Measurements from ENCODE around the gene CHRND.

The CHRND gene

GRCh38 chr2:232525791-232526371, at the start of gene CHRND:
Gene CHRND (plus strand): TSS chr2:232526160. CDS start chr2:232526216, 56 bp downstream.
- DNase-seq (ENCODE audit: low read depth): no peak

DNA sequence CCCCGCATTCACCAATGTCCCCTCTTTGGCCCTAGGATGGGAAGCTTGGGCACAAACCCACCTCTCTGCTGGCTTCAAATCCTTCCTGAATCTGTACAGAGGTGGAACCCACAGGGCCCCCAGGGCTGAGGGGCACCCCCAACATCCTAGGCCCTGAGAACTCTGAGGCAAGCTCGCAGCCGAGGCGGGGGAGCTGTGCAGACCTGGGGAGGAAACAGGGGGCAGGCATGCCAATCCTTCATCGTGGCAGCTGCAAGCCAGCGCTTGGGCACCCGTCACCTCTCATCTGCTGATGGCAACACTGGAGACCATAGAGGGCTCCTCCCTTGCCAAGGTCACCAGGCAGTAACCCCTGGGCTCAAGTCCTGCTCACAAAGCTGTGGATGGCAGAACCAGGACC, 49.2 kb upstream of the CHRND start:
- DNase-seq (ENCODE audit: low read depth): no peak

- DNase-seq (ENCODE audit: low read depth): no peak
These were observed 48.0 kb upstream of the CHRND start for GRCh38 chr2:232477751-232478510.

GRCh38 chr2:232478571-232479340, 47.2 kb upstream of the CHRND start:
- DNase-seq (ENCODE audit: low read depth): no peak

DNA sequence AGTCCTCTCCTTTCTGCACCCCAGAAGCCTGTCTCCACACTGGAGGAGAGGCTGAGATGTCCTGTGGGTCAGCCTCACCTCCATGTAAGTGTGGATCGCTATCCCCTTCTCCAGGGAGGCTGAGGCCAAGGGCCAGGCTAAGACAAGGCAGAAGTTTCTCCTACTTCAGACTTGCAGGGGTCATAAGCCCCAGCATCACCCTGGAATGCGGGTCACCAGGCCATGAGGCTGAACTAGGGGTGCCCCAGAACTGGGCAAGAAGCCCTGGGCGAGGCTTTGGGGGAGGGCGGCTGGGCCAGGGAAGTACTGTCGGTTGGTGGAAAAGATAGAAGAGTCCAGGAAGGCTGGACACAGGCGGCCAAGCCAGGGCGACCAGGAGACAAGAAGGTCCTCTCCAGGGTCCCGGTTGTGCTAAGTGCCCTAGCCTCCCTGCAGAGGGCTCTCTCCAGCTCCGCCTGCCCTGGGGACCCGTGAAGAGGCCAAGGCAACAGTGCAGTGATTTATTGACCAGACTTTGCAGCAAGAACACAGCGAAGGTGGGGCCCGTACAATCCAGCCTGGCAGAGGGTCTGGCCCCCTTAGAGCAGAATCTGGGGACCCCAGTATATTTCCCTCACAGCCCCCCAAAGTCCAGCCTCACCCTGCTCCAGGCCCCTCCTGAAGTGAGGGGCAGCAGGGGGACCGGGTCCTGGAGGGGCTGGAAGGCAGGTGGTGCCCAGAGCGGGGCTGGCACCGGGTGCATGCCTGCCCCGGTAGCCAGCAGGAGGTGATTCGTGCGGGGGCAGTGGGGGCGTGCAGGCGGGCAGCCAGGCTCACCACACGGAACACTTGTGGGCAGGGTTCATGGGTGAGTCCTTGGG, 46.4 kb upstream of the CHRND start:
- no peak for DNase-seq (ENCODE audit: low read depth)

DNA sequence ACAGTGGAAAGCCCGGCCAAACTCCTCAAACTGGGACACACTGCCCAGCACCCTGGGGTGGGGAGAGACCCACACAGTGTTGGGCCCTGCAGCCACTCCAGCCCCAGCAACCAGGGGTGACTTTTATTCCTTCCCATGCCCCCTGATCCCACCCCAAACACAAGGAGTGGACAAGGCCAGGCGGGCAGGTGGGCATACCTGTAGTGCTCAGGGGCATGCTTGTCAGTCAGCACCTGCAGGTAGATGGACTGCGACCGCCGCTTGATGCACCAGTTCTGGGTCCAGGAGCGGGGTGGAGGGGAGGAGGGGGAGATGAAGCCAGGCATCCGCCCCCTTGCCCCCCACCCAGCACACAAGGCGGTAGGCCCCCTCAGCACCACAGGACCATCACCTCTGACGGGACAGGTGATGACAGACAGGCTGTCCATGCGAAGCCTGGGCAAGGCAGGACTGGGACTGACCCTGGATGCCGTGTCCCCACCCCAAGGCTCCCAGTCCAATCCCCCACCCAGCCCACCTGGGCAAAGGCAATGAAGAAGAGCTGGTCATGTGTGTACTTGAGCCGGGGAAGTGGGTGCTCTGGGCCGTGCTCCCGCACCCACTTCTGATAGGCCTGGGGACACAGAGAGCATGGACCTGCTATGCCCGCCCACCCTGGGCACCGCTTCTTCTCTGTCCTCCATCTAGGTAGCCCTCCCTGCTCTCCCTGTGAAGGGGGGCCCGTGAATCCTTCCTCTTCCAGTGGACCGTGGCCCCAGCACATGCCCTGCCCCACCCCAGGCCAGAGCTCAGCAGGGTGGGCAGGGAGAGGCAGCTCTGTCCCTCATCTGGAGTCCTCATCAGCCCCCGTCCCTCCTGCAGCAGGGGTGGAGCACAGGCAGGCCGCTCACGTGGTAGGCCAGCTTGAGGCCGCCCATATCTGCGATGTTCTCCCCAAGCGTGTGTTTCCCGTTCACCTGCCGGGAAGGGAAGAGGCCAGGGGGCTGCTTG, 45.5 kb upstream of the CHRND start:
- DNase-seq (ENCODE audit: low read depth): no peak

GRCh38 chr2:232481322-232482140, 44.4 kb upstream of the CHRND start:
- DNase-seq (ENCODE audit: low read depth): no peak

DNA sequence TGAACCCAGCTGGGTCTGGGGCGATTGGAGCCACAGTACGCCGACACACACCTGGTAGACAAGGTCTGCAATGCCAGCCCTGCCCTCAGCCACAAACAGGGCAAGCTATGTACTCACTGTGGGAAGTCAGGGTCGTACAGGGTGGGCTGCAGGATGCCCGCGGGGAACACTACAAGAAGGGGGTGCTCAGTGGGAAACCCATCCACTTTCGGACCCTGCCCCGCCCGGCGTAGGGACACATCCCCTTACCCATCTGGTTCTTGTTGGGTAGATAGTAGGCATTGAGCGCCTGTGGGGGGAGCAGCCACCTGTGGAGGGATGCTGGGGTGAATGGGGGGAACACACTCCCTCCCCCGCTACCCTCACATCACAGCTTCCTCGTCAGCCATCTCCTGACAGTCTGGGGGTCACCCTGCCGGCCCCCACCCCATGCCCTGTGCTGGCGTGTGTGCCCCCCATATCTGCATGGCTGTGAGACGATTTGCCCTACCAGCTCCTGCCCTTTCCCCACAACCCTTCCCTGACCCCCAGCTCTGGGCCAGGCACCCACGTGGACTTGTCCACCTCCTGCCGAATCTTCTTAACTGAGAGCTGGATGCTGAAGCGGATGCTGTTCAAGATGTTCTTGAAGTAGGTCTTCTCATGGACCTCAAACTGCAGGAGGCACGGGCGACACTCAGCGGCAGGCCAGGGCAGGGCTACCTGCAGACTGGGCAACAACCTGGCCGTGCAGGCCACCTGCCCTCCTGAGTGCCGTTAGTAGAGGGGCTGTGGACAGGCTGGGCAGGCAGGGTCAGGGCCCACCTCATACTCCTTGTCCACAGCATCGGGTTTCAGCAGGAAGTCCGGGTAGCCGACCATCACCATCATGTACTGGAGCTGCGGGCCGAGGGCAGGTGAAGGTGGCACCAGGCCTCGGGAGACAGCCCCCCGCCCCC, 43.4 kb upstream of the CHRND start:
- DNase-seq (ENCODE audit: low read depth): no peak

- DNase-seq (ENCODE audit: low read depth): no peak
These were observed 42.5 kb upstream of the CHRND start for GRCh38 chr2:232483311-232483922.

GRCh38 chr2:232483923-232484627, 41.9 kb upstream of the CHRND start:
- no peak for DNase-seq (ENCODE audit: low read depth)

- DNase-seq (ENCODE audit: low read depth): no peak
These were observed 41.2 kb upstream of the CHRND start for GRCh38 chr2:232484628-232485347.

- no peak for DNase-seq (ENCODE audit: low read depth)
These were observed 40.6 kb upstream of the CHRND start for GRCh38 chr2:232485348-232485756.

GRCh38 chr2:232485757-232486557, 40.0 kb upstream of the CHRND start:
- no peak for DNase-seq (ENCODE audit: low read depth)

- DNase-seq (ENCODE audit: low read depth): no peak
These were observed 39.2 kb upstream of the CHRND start for GRCh38 chr2:232486558-232487384.

GRCh38 chr2:232487385-232488096, 38.4 kb upstream of the CHRND start, which contains the start of gene ECEL1:
Gene ECEL1 (minus strand): TSS chr2:232487834. CDS start chr2:232486653, 1,181 bp downstream.
- no peak for DNase-seq (ENCODE audit: low read depth)
